Peyer's patch (tissue), 4 donors: ENCODE data around the gene SLC6A3.

ENCODE experiments used
- CTCF ChIP-seq, 6 experiments: fragments of 450-650 bp in 4 of 6; fragments of 200-600 bp in 2 of 6; sonication (generic) in 1 of 6; IDR thresholded peaks; one replicate each; pipeline ENCODE4 v1.5.1; 2017 to 2019; ENCODE audit warnings: antibody characterized with exemption in 6 of 6, mild to moderate bottlenecking in 3 of 6, moderate library complexity in 1 of 6
- POLR2A ChIP-seq, 2 donors: fragments of 450-650 bp; IDR thresholded peaks; one replicate each; pipeline ENCODE4 v1.5.1; 2017; ENCODE audit warnings: antibody characterized with exemption in 2 of 2, mild to moderate bottlenecking in 2 of 2, moderate library complexity in 2 of 2

- TF ChIP-seq CTCF (IDR thresholded peaks at IDR 0.05) = no peak
- no peak for TF ChIP-seq POLR2A (IDR thresholded peaks at IDR 0.05)
Observed at GRCh38 chr5:1399737-1400136, 45.5 kb downstream of the SLC6A3 start.
